RPMI7951 (cell line): Measurements from ENCODE around the gene CPNE5. TPM values are rescaled to one million over a fixed set of nuclear protein-coding genes. Genes with fewer than 3 reads are reported as not detected.
A peak's percentile ranks its signal among the peaks of the same experiment; 100 is the strongest.

ENCODE experiments used
- DNase-seq: peaks from one replicate; pipeline ENCODE4 v3.0.0-alpha.2; 2012; ENCODE audit warnings: low read depth
- total RNA-seq: library from RNA; depleted of rRNA; stranded (reverse); fragments of >200 nt; shearing (Covaris generic); gene quantifications from 2 replicates; pipeline ENCODE4 v1.2.3, GENCODE V29; 2014

The CPNE5 gene
- total RNA-seq, 1 experiment from 2014 or later: not detected

DNA sequence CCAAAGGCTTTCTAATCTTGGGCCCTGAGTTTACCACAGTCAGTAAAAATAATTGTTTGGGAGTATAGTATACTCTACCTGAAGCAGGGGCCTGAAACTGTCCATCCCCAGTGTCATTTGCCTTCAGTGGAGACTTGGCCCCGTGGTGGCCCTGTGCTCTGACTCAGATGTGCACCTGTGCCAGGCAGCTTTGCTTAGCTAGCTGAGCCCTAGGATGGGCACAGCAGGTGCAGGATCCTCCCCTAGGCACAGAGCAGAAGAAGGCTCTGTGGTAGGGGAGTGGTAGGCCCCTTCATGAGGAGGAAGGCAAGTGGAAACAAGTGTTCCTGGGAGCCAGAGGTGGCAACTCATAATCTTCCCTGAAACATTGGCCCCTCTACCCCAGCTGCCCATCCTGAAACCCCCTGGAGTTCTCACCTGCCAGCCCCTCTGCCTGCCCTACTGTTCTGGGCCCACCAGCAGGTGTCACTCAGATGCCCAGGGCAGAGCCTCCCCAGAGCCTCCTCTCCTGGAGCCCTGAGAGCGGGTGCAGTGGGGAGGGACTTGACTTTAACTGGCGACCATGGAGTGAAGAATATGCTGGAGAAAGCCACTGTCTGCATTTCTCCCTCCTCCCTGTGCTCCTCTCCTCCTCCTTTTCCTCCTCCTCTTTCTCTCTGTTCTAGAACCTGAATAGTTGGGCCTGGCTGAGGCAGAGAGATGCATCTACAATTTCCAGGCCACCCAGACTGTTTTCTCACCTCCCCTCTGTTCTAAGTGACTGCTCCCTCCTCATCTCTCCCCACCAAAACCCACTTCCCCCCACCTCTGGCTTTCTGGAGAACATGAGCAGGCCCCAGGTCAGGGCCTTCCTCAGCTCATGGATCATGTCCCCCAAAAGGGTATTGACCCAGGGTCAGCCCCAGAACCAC is 2.9 kb downstream of the CPNE5 start:
- no peak for DNase-seq

DNA sequence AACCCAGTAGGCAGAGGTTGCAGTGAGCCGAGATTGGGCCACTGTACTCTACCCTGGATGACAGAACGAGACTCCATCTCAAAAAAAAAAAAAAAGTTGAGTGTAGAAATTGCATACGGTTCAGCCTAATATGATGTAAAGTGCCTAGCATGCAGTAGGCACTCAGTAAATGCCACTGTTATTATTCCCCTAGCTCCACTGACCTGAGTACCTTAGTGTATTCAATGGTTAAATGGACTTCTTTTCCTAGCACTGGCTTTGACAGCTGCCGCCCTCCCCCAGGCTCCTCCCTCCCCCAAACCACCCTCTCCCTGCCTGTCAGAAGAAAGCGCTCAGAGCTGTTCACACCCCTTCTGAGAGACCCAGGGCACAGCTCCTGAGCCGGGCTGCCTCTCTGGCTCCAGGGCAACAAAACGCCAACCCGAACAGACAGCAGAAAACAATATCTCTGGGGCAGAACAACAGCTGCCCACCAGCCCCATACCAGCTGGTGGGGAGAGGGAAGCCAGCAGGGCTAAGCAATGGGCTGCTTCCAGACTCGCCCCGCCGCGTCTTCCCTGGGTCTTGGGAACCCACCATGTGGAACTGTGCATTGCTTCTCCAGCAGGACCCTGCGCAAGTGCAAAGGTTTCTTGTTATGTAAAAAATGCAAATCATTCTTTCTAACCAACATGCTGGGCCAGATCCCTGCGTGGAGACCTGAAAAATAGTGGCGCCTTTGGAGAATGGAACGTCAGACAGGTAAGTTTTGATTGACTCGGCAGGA is 4.5 kb downstream of the CPNE5 start:
- no peak for DNase-seq

DNA sequence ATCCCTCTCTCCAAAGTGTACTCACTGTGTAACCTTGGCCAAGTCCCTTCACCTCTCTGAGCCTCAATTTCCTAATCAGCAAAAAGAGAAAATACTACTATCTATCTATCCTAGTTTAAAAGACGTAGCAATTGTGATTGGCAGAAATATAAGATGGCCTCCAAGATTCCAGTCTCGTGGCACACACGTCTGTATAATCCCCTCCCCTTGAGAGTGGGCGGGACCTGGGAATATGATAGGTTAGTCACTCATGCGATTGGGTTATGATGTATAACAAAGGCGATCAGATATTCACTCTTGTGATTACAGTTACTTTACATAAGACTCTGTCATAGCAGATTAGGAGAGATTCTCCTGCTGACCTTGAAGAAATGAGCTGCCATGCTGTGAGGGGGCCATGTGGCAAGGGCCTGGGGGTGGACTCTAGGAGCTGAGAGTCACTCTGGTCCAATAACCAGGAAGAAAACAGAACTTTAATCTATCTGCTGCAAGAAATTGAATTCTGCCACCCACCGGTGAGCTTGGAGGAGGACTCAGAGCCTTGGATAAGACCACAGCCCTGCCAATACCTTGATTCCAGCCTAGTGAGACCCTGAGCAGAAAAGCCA is 6.0 kb downstream of the CPNE5 start:
- DNase-seq: no peak

DNA sequence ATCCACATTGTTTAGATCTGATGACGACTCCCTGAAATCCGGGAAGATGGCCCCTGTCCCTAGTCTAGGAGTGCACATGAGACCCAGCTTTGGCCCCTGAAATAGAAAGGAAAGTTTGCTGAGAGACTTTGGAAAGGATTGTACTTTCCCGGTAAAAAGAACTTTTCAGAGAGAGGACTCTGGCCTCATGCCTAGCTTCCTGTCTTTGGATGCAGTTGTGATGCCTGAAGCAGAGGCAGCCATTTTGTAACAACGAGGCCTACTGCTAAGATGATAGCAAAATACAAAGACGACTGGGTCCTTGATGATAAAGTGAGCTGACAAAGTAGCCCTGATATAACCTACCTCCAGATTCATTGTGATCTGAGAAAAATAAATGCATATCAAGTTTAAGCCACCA is 6.9 kb downstream of the CPNE5 start:
- no peak for DNase-seq

DNA sequence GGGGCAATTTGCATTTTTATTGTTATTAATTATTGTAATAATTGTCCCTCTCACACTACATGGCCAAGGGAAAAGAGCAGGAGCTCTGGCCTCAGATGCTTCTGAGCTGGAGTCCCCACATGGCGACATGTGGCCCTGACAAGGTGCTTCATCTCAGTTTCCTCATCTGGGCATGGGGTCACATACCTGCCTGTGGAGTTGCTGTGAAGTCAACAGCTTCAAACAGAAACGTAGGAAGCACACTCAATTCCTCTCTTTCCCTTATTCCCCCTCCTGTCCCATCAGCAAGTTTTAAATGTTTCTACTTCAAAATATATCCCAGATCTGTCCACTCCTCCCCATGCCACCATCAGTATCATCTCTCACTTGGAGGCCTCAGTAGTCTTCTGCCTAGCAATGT is 8.7 kb downstream of the CPNE5 start:
- DNase-seq: no peak

DNA sequence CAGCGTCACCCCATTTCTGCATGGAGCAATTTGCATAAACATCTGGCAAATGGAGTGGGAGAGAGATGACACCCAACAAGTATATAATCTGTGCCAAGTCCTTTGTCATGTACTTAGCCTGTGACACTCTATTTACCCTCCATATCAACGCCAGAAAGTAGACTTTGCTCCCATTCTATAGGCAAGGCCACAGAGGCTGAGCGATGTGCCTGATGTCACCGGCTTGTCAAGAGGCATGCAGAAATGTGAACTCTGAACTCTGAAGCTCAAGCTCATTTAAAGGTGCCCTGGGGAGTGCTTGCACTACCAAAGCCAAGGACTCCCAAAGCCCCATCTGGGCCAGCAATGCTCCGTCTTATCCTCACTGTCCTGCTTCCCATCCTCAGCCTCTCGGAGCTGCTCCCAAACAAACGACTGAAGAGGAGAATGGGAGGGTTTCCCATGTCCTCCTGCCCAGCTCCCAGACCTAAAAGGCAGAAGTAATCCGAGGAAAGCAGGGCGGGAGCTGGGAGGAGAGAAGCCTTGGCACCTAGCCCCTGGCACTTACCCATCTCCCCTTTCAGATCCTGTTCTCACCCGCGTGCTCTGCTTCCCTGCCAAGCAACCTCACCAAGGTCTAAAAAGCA is 9.2 kb downstream of the CPNE5 start:
- DNase-seq: peak; percentile 34

DNA sequence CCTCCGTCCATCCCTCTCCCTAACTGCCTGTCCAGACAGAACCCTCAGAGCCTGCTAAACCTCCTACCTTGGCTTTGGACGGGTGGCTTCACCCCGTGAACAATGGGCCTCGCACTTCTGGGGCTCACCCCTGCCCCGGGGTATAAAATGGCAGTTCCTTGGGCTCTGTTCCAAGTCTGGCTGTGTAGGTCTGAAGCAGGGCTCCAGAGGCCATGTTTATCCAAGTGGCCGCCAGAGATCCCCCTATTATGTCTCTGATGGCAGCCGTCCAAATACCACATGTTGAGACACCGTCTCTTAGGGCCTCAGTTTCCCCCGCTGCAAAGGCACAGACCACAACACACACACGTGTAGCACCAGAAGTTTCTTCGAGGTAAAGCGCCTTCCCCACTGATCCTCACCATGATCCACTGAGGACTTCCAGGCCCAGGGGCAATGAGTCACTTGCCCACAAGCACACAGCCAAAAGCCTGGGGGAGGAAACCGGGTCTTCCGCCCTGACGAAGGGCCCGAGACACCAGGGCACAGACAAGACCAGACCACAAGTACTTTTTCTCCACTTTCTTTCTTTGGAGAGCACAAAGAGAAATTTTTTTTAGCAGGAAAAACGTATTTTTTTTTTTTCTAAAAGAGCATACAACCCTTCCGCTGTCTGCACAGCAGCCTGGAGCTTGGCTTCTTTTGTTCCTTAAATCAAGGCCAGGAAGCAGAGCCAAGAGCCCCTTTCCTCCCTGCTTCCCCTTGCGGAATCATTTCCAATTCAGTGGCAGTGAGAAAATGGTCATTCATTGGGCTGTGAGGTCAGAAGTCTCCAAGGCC is 11.8 kb downstream of the CPNE5 start:
- peak; percentile 86 for DNase-seq

DNA sequence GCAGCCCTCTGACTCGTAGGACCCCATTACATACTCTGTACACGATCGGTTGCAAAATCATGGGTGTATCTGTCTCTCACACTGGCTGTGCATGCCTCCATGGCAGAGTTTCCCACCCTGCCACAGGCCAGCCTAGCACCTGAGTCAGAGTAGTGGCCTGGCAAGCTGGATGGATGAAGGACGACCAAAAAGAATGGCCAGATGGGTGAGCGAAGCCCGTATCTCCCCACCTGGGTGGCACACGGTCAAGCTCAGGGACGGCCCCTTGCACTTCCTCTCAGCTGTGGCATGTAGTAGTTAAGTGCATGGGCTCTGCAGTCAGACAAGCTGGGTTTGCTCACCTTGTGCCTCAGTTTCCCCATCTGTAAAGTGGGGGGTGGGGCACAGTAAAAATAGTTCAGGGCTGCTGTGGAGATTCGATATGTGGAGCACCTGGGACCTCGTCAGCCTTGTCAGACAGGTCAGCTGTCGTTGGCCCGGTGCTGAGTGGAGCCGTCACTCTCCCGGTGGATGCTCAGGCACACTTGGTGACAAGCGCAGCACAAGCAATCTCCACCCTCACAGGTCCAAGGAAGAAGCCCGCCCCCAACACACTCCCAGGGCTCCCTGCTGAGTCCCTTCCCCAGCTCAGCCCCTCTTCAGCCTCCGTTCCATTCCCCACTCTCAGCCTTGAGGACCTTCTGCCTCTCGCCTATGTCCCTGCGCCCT is 12.6 kb downstream of the CPNE5 start:
- no peak for DNase-seq

DNA sequence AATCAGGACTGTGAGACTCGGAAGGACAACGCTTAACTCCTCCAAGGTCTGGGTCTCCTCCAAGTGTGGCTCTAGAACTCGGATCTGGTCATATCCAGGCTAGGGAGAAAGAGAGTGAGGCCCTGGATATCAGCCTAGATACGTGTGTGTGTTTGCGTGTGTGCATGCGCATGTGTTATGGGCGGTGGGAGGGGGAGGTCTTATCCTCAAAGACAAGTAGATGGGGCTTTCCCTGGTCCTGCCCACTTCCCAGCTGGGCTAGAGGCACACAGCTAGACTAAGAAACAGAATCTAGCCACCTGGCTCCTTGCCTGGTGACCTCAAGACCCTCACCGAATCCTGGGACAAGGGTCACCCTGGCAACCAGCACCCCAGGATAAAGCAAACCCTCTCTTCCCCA is 13.2 kb downstream of the CPNE5 start:
- no peak for DNase-seq

DNA sequence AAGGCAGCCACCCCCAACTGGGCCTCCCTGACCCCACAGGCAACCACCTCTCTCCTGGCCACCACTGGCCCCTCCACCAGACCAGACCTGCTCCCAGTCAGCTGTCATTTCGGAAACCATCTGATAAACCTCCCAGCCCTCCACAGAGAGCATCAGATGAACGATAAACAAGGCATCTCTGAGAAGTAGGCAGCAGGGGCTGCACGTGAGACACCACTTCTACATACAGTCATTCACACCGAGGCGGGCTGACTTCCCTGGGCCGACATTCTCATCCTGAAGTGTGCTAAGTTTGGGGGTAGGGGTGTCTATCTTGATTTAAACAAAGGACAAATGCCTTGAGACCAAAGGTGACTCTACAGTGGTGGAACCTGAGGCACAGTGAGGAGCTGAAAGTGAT is 13.8 kb downstream of the CPNE5 start:
- no peak for DNase-seq

DNA sequence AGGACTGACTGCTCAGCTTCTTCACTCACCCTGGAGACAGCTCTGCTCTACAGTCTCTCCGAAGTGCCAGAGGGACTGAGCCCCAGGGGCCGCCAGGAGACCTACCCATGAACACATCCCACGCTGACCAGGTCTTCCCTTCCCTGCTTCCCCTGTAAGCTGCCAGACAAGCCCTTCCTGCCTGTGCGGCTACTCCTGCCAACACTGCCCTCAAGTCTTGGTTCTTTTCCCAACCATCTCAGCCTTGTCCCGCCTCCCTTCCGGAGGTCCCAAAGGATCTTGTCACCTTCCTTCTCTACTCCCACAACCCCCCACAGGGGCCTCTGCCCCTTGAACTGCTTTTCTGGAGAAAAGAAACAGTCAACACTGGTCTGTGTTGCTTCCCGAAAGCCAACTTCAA is 15.0 kb downstream of the CPNE5 start:
- no peak for DNase-seq

DNA sequence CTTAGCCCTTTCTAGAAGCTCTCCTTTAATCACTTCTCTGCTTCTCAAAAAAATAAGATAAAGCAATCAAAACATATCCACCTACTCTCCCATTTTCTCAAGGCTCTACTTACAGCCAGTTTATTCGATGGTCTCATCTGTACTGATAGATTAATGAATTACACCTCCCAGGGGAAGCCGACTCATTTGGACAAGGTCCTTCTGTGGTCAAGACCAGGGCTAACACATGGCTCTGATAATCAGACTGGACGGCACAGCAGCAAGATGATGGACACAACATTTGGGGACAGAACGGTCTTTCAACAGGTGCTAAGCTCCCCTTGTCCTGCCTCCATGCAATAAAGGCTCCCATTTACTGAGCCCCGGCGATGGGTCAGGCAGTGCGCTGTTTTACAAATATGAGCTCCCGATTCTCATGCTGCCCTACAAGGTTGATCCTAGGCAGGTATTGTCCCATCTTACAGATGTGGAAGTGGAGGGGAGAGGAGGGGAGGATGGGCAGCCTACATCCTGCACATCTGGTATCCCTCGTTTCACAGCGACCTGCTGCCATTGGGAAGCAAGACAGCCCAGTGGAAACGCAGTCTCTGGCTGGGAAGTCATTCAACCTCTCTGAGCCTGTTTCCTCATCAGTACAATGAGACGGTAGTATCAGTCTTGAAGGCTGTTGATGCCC is 15.7 kb downstream of the CPNE5 start:
- no peak for DNase-seq

DNA sequence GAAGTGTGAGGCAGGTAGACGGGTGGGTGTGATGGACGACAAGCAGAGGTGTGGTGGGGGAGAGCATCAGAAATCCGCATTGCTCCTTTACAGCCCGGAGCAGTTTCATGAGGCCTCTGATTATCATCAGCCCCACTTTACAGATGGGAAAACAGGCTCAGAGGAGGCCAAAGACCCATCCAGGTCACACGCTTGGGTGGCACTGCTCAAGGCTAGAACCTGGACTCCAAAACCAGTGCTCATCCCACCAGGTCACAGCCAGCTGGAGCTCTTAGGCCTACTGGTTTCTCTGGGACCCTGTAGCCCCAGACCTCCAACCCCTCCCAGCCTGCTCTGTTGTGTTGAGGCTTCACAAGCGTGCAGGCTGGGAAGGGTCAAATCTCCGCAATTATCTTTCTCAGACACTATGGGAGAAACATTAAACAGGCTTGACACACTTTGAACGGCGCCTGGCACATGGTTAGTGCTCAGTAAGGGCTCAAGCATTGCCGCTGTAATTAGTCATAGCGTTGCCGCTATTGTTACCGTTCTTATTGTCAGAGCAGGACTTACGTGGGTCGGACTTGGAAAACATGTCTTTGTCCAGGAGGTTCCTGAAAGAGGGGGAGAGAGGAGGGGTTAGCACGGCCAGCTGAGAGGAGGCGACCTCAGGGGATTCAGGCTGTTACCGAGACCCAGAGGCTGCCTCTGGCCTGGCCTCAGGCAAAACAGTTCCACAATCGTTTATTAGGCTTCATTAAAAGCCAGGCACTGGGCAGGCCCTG is 16.6 kb downstream of the CPNE5 start:
- DNase-seq: no peak

DNA sequence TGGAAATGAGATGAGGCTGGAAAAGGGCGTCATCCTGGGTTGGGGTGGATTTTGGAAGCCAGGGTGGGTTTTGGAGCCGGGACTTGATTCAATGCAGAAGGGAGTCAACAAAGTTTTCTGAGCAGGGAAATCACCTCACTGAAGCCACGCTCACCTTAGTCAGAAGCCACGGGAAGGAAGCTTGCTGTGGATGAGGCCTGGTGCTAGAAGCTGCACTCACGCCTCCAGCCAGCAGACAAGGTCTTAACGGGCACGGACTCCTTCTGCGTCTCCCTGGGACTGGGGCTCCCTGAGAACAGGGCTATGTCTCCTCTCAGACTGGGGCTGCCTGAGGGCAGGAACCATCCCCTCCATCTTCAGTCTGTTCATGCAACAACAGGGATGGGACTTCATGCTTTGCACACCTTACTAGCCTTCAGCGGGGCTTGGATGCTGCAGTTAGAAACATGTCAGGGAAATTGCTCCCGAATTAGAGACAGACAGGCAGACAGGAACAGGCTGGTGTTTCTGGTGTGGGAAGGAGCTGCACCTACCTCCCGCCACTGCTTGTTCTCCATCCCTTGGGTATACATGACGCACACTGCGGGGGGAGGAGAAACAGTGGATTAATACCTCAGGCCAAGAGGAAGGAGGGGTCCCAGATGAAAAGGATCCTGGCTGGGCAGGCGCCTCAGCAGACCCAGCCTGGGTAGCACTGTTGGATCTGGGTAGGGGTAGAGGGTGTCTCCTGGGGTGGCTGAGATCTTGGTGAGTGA is 17.5 kb downstream of the CPNE5 start:
- DNase-seq: no peak

DNA sequence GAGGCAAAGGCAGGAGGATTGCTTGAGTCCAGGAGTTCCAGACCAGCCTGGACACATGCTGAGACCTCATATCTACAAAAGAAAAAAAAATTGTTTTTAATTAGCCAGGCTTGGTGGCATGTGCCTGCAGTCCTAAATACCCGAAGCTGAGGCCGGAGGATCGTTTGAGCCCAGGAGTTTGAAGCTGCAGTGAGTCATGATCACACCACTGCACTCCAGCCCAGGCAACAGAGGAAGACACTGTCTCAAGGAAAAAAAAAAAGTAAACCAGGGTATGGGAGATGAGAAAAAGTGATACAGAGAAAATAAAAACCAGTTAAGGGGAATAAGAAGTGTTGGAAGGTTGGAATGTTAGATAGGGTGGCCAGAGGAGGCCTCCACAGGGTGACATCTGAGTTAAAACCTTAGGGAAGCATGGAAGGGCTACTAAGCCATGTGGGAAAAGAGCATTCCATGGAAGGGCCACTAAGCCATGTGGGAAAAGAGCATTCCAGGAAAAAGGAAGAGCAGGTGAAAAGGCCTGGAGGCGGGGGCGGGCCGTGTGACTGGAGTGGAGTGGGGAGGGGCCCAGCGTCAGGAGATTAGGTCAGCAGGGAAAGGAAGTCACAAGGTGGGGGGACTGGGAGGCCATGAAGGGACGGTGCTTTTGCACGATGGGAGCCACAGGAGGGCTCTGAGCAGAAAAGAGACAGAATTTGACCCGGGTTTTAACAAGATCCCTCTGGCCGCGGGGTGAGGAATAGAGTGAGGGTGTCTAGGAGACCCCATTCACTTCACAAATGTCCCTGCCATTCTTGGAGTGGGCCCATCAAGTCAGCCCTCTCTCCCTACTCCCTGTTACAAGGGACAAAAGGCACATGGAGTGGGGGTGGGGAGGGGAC is 18.3 kb downstream of the CPNE5 start:
- DNase-seq: peak; percentile 73

DNA sequence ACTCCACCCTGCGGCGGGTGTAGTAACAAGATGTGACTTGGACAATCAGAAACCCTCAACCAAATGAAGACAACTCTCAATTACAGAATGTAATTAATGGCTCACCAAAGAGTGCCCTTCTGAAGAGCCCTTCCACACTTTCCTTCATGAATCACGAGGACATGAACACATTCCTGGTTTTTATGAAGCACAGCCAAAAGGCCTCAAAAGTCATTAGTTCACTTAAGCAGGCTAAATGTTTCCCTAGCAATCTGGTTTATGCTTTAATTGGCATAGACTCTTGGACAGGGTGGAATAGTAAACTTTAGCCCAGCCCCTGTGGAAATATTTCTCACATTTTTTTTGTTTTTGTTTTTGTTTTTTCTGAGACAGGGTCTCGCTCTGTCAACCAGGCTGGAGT is 20.5 kb downstream of the CPNE5 start:
- no peak for DNase-seq

DNA sequence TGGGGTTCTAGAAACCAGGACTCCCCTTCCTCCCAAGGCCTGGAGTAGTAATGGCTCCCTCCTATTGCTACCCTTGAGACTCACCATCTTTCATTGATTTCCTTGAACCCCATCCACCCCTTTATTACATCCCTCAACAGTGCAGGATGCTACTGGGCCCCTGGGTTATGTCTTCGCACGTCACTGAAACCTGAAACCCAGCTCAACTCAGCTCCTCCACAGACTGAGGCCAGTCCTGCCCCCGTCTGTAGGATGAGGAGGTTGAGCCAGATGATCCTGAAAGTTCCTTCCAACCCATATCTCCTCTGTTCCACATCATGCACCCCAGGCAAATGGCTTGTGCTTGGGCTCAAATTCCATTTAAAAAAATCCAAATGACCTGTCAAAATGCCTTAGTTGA is 21.4 kb downstream of the CPNE5 start:
- DNase-seq: no peak
